Measurements from ENCODE around the gene SF3A2. TPM values are rescaled to one million over a fixed set of nuclear protein-coding genes. Genes with fewer than 3 reads are reported as not detected.

Gene SF3A2
- total RNA-seq, 4 donors from 2014 or later: 25.7 to 39.8 (median 30.3) TPM

DNA sequence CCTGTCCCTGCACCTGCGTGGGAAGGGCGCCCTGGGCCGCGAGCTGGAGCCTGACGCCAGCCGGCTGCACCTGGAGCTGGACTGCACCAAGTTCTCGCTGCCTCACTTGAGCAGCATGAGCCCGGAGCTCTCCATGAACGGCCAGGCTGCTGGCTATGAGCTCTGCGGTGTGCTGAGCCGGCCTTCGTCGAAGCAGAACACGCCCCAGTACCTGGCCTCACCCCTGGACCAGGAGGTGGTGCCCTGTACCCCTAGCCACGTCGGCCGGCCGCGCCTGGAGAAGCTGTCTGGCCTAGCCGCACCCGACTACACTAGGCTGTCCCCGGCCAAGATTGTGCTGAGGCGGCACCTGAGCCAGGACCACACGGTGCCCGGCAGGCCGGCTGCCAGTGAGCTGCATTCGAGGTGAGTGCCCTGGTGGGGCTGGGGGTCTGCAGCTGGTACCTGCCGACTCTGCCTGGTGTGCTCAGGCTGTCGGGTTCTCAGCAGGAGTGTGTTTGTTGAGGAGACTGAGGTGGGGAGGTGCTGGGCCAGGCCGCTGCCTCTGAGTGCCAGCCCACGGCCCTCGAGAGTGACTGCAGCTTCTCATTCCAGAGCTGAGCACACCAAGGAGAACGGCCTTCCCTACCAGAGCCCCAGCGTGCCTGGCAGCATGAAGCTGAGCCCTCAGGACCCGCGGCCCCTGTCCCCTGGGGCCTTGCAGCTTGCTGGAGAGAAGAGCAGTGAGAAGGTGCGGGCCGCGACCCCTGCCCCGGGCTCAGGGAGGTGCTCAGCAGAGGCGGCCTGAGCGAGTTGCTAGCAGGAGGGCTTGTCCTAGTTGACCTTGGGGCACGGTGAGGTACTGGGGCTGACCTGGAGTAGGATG is 20.0 kb upstream of the SF3A2 start:
- no peak for TF ChIP-seq POLR2A (IDR thresholded peaks at IDR 0.05)
- TF ChIP-seq, protein P1, sequence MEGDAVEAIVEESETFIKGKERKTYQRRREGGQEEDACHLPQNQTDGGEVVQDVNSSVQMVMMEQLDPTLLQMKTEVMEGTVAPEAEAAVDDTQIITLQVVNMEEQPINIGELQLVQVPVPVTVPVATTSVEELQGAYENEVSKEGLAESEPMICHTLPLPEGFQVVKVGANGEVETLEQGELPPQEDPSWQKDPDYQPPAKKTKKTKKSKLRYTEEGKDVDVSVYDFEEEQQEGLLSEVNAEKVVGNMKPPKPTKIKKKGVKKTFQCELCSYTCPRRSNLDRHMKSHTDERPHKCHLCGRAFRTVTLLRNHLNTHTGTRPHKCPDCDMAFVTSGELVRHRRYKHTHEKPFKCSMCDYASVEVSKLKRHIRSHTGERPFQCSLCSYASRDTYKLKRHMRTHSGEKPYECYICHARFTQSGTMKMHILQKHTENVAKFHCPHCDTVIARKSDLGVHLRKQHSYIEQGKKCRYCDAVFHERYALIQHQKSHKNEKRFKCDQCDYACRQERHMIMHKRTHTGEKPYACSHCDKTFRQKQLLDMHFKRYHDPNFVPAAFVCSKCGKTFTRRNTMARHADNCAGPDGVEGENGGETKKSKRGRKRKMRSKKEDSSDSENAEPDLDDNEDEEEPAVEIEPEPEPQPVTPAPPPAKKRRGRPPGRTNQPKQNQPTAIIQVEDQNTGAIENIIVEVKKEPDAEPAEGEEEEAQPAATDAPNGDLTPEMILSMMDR (IDR thresholded peaks at IDR 0.05): no peak
- H3K4me3 ChIP-seq (replicated peaks in 1 of 3): no peak overlapping the region
- no peak overlapping the region for H3K27ac ChIP-seq
- H3K27me3 ChIP-seq: no peaks in the 10 kb centered on the region
- DNase-seq: no peak
- intact Hi-C loops (cut with DNase I): no loop called here
- 94 to 95% methylated on average over 18 of the region's 43 CpGs for WGBS, 2 donors
- H3K4me1 ChIP-seq: no peaks in the 10 kb centered on the region
- no peaks in the 10 kb centered on the region for H3K9me3 ChIP-seq
- H3K36me3 ChIP-seq: peaks cover 74 to 79% of the 10 kb centered on the region in 2 donors

- DNase-seq: no peak
- intact Hi-C loops (cut with DNase I): no loop called here
- no peaks in the 10 kb centered on the region for H3K4me1 ChIP-seq
- no peak for TF ChIP-seq POLR2A (IDR thresholded peaks at IDR 0.05)
- TF ChIP-seq, protein P1 (IDR thresholded peaks at IDR 0.05): no peak
- no peaks in the 10 kb centered on the region for H3K27me3 ChIP-seq
- H3K9me3 ChIP-seq: no peaks in the 10 kb centered on the region
- 95 to 97% methylated on average over 3 to 9 of the region's 22 CpGs for WGBS, 2 donors
- H3K36me3 ChIP-seq: peaks cover 75 to 78% of the 10 kb centered on the region in 2 donors
- no peak overlapping the region for H3K4me3 ChIP-seq (replicated peaks in 1 of 3)
- H3K27ac ChIP-seq: no peak overlapping the region
Observed at GRCh38 chr19:2217591-2217990, 19.0 kb upstream of the SF3A2 start.

DNA sequence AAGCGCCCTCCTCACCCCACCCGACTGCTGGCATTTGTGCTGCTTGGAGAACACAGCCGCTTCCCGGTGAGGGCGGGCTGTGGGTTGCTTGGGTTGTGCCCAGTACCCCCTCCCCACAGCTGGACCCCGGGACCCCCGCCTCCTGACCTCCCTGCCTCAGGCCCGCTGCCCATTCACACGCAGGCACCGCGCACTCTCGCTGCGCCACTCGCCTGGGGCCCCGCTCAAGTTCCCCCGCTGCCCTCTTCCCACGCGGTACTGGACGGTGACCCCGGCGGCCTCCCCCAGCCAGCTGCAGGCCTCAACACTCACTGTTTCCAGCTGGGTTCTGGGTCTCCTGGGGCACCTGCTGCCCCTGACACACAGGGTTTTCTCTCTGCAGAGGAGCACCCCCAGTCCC is 16.9 kb upstream of the SF3A2 start:
- H3K27ac ChIP-seq: no peak overlapping the region
- peaks cover 72 to 76% of the 10 kb centered on the region in 2 donors for H3K36me3 ChIP-seq
- no peaks in the 10 kb centered on the region for H3K9me3 ChIP-seq
- intact Hi-C loops (cut with DNase I): loop anchor here (10.0 kb wide), 1 partner anchor 165 kb away; no protein-coding TSS in a partner anchor
- H3K4me3 ChIP-seq (replicated peaks in 1 of 3): no peak overlapping the region
- no peak for TF ChIP-seq POLR2A (IDR thresholded peaks at IDR 0.05)
- TF ChIP-seq, protein P1 (IDR thresholded peaks at IDR 0.05): no peak
- no peaks in the 10 kb centered on the region for H3K27me3 ChIP-seq
- no peak for DNase-seq
- 97% methylated on average over 11 to 19 of the region's 21 CpGs for WGBS, 2 donors
- no peaks in the 10 kb centered on the region for H3K4me1 ChIP-seq

- peak in 1 of 2 donors; percentile 54 for DNase-seq
- Histone ChIP-seq H3K4me1 (no peaks in the 10 kb centered on the region), H3K36me3 (peaks cover 71 to 72% of the 10 kb centered on the region in 2 donors), H3K4me3 (replicated peaks in 1 of 3) (no peak overlapping the region), H3K27me3 (no peaks in the 10 kb centered on the region), H3K27ac (no peak overlapping the region), H3K9me3 (no peaks in the 10 kb centered on the region)
- TF ChIP-seq, protein P1 (IDR thresholded peaks at IDR 0.05): no peak
- TF ChIP-seq POLR2A (IDR thresholded peaks at IDR 0.05): no peak
- 64 to 76% methylated on average over 18 of the region's 20 CpGs for WGBS, 2 donors
- intact Hi-C loops (cut with DNase I): loop anchor here (10.0 kb wide), 1 partner anchor 163 kb away; no protein-coding TSS in a partner anchor
Observed at GRCh38 chr19:2221250-2221831, 15.3 kb upstream of the SF3A2 start.

GRCh38 chr19:2221918-2222317 is 14.7 kb upstream of the SF3A2 start:
- peaks cover 67 to 72% of the 10 kb centered on the region in 2 donors for H3K36me3 ChIP-seq
- TF ChIP-seq POLR2A (IDR thresholded peaks at IDR 0.05): no peak
- TF ChIP-seq, protein P1 (IDR thresholded peaks at IDR 0.05): peak in 1 of 6 experiments; percentile 6
- no peaks in the 10 kb centered on the region for H3K4me1 ChIP-seq
- H3K27me3 ChIP-seq: no peaks in the 10 kb centered on the region
- no peak overlapping the region for H3K27ac ChIP-seq
- 76 to 82% methylated on average over 20 of the region's 20 CpGs for WGBS, 2 donors
- intact Hi-C loops (cut with DNase I): loop anchor here (10.0 kb wide), 1 partner anchor 163 kb away; no protein-coding TSS in a partner anchor
- H3K9me3 ChIP-seq: no peaks in the 10 kb centered on the region
- no peak overlapping the region for H3K4me3 ChIP-seq (replicated peaks in 1 of 3)
- no peak for DNase-seq
